HUES64 (cell line): Measurements from ENCODE around the gene GHRHR. TPM values are rescaled to one million over a fixed set of nuclear protein-coding genes. Genes with fewer than 3 reads are reported as not detected.

Experiments used
- H3K27ac ChIP-seq: 2 replicates; pipeline ENCODE4 v1.7.0; 2013; ENCODE audit warnings: low read depth, low read length, inconsistent platforms
- H3K27me3 ChIP-seq: 2 replicates; pipeline ENCODE4 v1.6.1; 2013; ENCODE audit warnings: mild to moderate bottlenecking, low read length; ENCODE audit not compliant: insufficient read depth
- H3K36me3 ChIP-seq: 2 replicates; pipeline ENCODE4 v1.6.1; 2013; ENCODE audit warnings: mild to moderate bottlenecking, low read length; ENCODE audit not compliant: insufficient read depth
- H3K4me1 ChIP-seq: 2 replicates; pipeline ENCODE4 v1.6.1; 2013; ENCODE audit warnings: mild to moderate bottlenecking, low read length, moderate library complexity; ENCODE audit not compliant: insufficient read depth
- H3K4me3 ChIP-seq: 2 replicates; pipeline ENCODE4 v1.5.1; 2013; ENCODE audit warnings: mild to moderate bottlenecking, low read length, moderate library complexity
- H3K9ac ChIP-seq: 2 replicates; pipeline ENCODE4 v1.6.1; 2013; ENCODE audit warnings: mild to moderate bottlenecking, low read depth, low read length
- H3K9me3 ChIP-seq: 2 replicates; pipeline ENCODE4 v1.6.1; 2013; ENCODE audit warnings: low read depth, low read length; ENCODE audit not compliant: insufficient read depth
- WGBS: fragments of 150-250, 120-280 bp; methylation state at CpG from one replicate; pipeline ENCODE4 v1.1.7; 2013; ENCODE audit warnings: missing lambda C conversion rate; 5-methylcytosine and 5-hydroxymethylcytosine counted together
- polyA plus RNA-seq, 2 experiments: library from polyadenylated mRNA; stranded (reverse); fragments of 50-300 nt; gene quantifications; one replicate each; pipeline ENCODE4 v1.2.3, GENCODE V29; 2013

The GHRHR gene
- 2.6 TPM for polyA plus RNA-seq (2013, experiment 1 of 2)
- 1.3 TPM for polyA plus RNA-seq (2013, experiment 2 of 2)

GRCh38 chr7:30963842-30964241 lies at the start of gene GHRHR:
Gene GHRHR (plus strand): TSS chr7:30963953. CDS start chr7:30964069, 116 bp downstream.
- Histone ChIP-seq H3K4me3 (no peak within 1 kb of the TSS), H3K4me1 (no peaks in the 10 kb centered on the region), H3K27ac (no peak within 1 kb of the TSS), H3K9me3 (no peaks in the 10 kb centered on the region), H3K9ac (no peak within 1 kb of the TSS), H3K36me3 (no peaks in the 10 kb centered on the region), H3K27me3 (no peaks in the 10 kb centered on the region)
- 90% methylated on average over 11 of the region's 11 CpGs for WGBS

GRCh38 chr7:30914596-30914995 lies 49.2 kb upstream of the GHRHR start:
- 83% methylated on average over 4 of the region's 4 CpGs for WGBS
- Histone ChIP-seq H3K9ac (no peak overlapping the region), H3K27me3 (no peaks in the 10 kb centered on the region), H3K9me3 (no peaks in the 10 kb centered on the region), H3K36me3 (no peaks in the 10 kb centered on the region), H3K4me1 (no peaks in the 10 kb centered on the region), H3K27ac (no peak overlapping the region), H3K4me3 (no peak overlapping the region)

- no peak overlapping the region for H3K9ac ChIP-seq
- H3K27ac ChIP-seq = no peak overlapping the region
- 81% methylated on average over 11 of the region's 11 CpGs for WGBS
- no peaks in the 10 kb centered on the region for H3K9me3 ChIP-seq
- H3K4me3 ChIP-seq = no peak overlapping the region
- H3K27me3 ChIP-seq = no peaks in the 10 kb centered on the region
- H3K36me3 ChIP-seq = no peaks in the 10 kb centered on the region
- H3K4me1 ChIP-seq = no peaks in the 10 kb centered on the region
Observed at GRCh38 chr7:30915005-30915601, 48.6 kb upstream of the GHRHR start.

- no peaks in the 10 kb centered on the region for H3K27me3 ChIP-seq
- no peaks in the 10 kb centered on the region for H3K36me3 ChIP-seq
- 86% methylated on average over 6 of the region's 6 CpGs for WGBS
- no peak overlapping the region for H3K9ac ChIP-seq
- no peaks in the 10 kb centered on the region for H3K4me1 ChIP-seq
- no peak overlapping the region for H3K4me3 ChIP-seq
- H3K9me3 ChIP-seq = no peaks in the 10 kb centered on the region
- H3K27ac ChIP-seq = no peak overlapping the region
Observed at GRCh38 chr7:30915751-30916150, 48.0 kb upstream of the GHRHR start.

- H3K4me3 ChIP-seq = no peak overlapping the region
- WGBS = 72% methylated on average over 3 of the region's 3 CpGs
- H3K9me3 ChIP-seq = no peaks in the 10 kb centered on the region
- H3K36me3 ChIP-seq = no peaks in the 10 kb centered on the region
- H3K4me1 ChIP-seq = no peaks in the 10 kb centered on the region
- H3K9ac ChIP-seq = no peak overlapping the region
- no peaks in the 10 kb centered on the region for H3K27me3 ChIP-seq
- no peak overlapping the region for H3K27ac ChIP-seq
Observed at GRCh38 chr7:30916255-30916654, 47.5 kb upstream of the GHRHR start.

- H3K9me3 ChIP-seq = no peaks in the 10 kb centered on the region
- no peaks in the 10 kb centered on the region for H3K36me3 ChIP-seq
- H3K27ac ChIP-seq = no peak overlapping the region
- no peak overlapping the region for H3K9ac ChIP-seq
- H3K4me3 ChIP-seq = no peak overlapping the region
- WGBS = 87% methylated on average over 7 of the region's 7 CpGs
- no peaks in the 10 kb centered on the region for H3K4me1 ChIP-seq
- no peaks in the 10 kb centered on the region for H3K27me3 ChIP-seq
Observed at GRCh38 chr7:30916767-30917166, 47.0 kb upstream of the GHRHR start.

- no peaks in the 10 kb centered on the region for H3K4me1 ChIP-seq
- no peaks in the 10 kb centered on the region for H3K9me3 ChIP-seq
- no peak overlapping the region for H3K27ac ChIP-seq
- H3K9ac ChIP-seq = no peak overlapping the region
- WGBS = 89% methylated on average over 4 of the region's 4 CpGs
- no peak overlapping the region for H3K4me3 ChIP-seq
- no peaks in the 10 kb centered on the region for H3K36me3 ChIP-seq
- H3K27me3 ChIP-seq = no peaks in the 10 kb centered on the region
Observed at GRCh38 chr7:30917216-30917893, 46.4 kb upstream of the GHRHR start.

GRCh38 chr7:30918676-30919075 lies 45.1 kb upstream of the GHRHR start:
- H3K27me3 ChIP-seq = no peaks in the 10 kb centered on the region
- no peaks in the 10 kb centered on the region for H3K9me3 ChIP-seq
- H3K9ac ChIP-seq = no peak overlapping the region
- no peak overlapping the region for H3K4me3 ChIP-seq
- 88% methylated on average over 4 of the region's 4 CpGs for WGBS
- no peak overlapping the region for H3K27ac ChIP-seq
- H3K36me3 ChIP-seq = no peaks in the 10 kb centered on the region
- H3K4me1 ChIP-seq = no peaks in the 10 kb centered on the region

- WGBS = 94% methylated on average over 11 of the region's 11 CpGs
- Histone ChIP-seq H3K9ac (no peak overlapping the region), H3K9me3 (no peaks in the 10 kb centered on the region)
Observed at GRCh38 chr7:30920021-30920583, 43.7 kb upstream of the GHRHR start.

GRCh38 chr7:30920584-30921539 lies 42.9 kb upstream of the GHRHR start:
- 72% methylated on average over 9 of the region's 9 CpGs for WGBS
- no peaks in the 10 kb centered on the region for H3K36me3 ChIP-seq
- no peaks in the 10 kb centered on the region for H3K4me1 ChIP-seq
- H3K27ac ChIP-seq = no peak overlapping the region
- no peak overlapping the region for H3K4me3 ChIP-seq
- H3K9me3 ChIP-seq = no peaks in the 10 kb centered on the region
- no peak overlapping the region for H3K9ac ChIP-seq
- no peaks in the 10 kb centered on the region for H3K27me3 ChIP-seq

More at GRCh38 chr7:30920021-30920583, 43.7 kb upstream of the GHRHR start:
- Histone ChIP-seq H3K36me3 (no peaks in the 10 kb centered on the region), H3K27ac (no peak overlapping the region), H3K4me1 (no peaks in the 10 kb centered on the region), H3K4me3 (no peak overlapping the region), H3K27me3 (no peaks in the 10 kb centered on the region)
